HFFc6 (cell line): ENCODE data around the gene FMN1. TPM values are rescaled to one million over a fixed set of nuclear protein-coding genes. Genes with fewer than 3 reads are reported as not detected.

Experiments
- DNase-seq: peaks from one replicate; pipeline ENCODE4 v3.0.0-alpha.2; 2018
- H3K27ac Mint-ChIP-seq: 2 replicates; pipeline ENCODE4 v1.8.0; 2020; ENCODE audit warnings: mild to moderate bottlenecking, mixed read lengths
- H3K27me3 Mint-ChIP-seq: 2 replicates; pipeline ENCODE4 v1.8.0; 2021; ENCODE audit warnings: mild to moderate bottlenecking, moderate library complexity, mixed read lengths; ENCODE audit not compliant: insufficient read depth
- H3K36me3 Mint-ChIP-seq: 2 replicates; pipeline ENCODE4 v1.8.0; 2021; ENCODE audit warnings: low read depth, mixed read lengths
- H3K4me1 Mint-ChIP-seq: 2 replicates; pipeline ENCODE4 v1.8.0; 2020; ENCODE audit warnings: low read depth, mixed read lengths
- H3K4me3 Mint-ChIP-seq: 2 replicates; pipeline ENCODE4 v1.8.0; 2020; ENCODE audit warnings: mild to moderate bottlenecking, moderate library complexity, mixed read lengths
- H3K9me3 Mint-ChIP-seq: 2 replicates; pipeline ENCODE4 v1.8.0; 2020; ENCODE audit warnings: mild to moderate bottlenecking, mixed read lengths
- total RNA-seq, 6 experiments: library from RNA; stranded (reverse); fragmentation: NEBNext Ultra II Directional; extraction: Animal tissue kit (Norgen Biotek cat#: 25700); gene quantifications; 2 replicates in 1 of 6; 3 replicates in 5 of 6; pipeline ENCODE4 v1.2.3, GENCODE V29; 2021
- TF ChIP-seq, protein P1 (sequence below): fragments of 200-600 bp; sonication (generic); IDR thresholded peaks from 2 replicates; pipeline ENCODE4 v1.5.0; 2021; ENCODE audit warnings: antibody characterized with exemption, mild to moderate bottlenecking

Gene FMN1
- total RNA-seq, 6 experiments from 2014 or later, result 8.3 to 14.0 (median 12.6) TPM

DNA sequence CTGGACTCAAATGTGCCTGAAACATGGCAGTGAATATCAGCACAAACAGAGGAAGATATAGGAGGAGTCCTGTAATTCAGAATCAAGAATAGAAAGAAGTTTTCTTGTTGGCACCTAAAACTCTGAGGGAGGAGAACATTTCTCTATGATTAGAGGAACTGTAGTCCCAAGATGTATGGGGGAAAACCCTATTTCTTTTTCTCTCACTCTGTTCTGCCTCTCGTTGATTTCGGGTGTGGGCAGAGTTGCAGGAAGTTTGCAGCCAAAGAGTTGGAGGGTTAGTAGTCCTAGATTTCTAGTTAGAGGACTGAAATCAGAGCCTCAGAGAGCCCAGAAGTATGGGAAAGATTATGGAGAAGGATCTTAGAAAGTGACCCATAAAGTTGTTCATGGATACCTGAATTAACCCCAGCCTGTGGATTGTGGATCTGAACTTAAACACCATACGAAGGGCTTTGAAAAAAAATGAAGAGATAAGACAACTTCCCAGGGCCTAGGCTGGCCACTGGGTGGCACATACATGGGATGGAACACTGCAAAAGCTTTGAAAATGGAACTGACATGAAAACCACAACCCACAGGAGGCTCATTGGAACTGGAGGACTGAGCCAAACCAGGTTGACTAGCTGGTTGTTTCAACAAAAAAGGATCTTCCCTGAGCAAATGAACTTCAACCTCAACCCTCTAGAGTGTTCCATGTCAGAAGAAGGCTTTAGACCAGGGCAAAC, 34.6 kb downstream of the FMN1 start:
- TF ChIP-seq, protein P1, sequence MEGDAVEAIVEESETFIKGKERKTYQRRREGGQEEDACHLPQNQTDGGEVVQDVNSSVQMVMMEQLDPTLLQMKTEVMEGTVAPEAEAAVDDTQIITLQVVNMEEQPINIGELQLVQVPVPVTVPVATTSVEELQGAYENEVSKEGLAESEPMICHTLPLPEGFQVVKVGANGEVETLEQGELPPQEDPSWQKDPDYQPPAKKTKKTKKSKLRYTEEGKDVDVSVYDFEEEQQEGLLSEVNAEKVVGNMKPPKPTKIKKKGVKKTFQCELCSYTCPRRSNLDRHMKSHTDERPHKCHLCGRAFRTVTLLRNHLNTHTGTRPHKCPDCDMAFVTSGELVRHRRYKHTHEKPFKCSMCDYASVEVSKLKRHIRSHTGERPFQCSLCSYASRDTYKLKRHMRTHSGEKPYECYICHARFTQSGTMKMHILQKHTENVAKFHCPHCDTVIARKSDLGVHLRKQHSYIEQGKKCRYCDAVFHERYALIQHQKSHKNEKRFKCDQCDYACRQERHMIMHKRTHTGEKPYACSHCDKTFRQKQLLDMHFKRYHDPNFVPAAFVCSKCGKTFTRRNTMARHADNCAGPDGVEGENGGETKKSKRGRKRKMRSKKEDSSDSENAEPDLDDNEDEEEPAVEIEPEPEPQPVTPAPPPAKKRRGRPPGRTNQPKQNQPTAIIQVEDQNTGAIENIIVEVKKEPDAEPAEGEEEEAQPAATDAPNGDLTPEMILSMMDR, result peak; percentile 40; the same call in 1 of the 2 replicates
- Mint-ChIP-seq H3K4me3 (no peak overlapping the region), H3K27ac (no peak overlapping the region)

DNA sequence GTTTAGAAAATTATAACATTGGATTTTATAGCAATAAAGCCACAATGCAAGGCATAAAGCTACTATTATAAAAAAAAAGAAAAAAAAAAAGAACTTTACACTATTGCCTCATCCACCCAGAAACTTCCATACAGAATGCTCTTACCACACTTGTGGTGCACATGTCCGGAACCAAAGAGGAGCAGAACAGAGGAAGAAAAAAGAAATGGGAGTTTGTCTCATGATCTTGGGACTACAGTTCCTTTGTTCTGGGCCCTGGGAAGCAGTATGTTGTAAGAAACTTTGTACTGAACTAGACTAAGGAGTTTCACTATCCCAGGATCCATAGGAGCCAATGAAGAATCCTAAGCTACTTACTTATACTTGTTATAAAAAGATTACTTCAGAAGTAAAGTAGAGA, 36.1 kb downstream of the FMN1 start:
- peaks cover 42% of the 10 kb centered on the region for H3K27me3 Mint-ChIP-seq
- TF ChIP-seq, protein P1, result no peak
- no peak overlapping the region for H3K27ac Mint-ChIP-seq
- H3K9me3 Mint-ChIP-seq, result no peaks in the 10 kb centered on the region
- no peak overlapping the region for H3K4me3 Mint-ChIP-seq
- no peaks in the 10 kb centered on the region for H3K36me3 Mint-ChIP-seq
- H3K4me1 Mint-ChIP-seq, result peaks cover 16% of the 10 kb centered on the region
- no peak for DNase-seq

More for the DNA sequence above, 34.6 kb downstream of the FMN1 start:
- Mint-ChIP-seq H3K9me3 (no peaks in the 10 kb centered on the region), H3K36me3 (no peaks in the 10 kb centered on the region), H3K27me3 (peaks cover 41% of the 10 kb centered on the region), H3K4me1 (peaks cover 10% of the 10 kb centered on the region)
- DNase-seq, result no peak

DNA sequence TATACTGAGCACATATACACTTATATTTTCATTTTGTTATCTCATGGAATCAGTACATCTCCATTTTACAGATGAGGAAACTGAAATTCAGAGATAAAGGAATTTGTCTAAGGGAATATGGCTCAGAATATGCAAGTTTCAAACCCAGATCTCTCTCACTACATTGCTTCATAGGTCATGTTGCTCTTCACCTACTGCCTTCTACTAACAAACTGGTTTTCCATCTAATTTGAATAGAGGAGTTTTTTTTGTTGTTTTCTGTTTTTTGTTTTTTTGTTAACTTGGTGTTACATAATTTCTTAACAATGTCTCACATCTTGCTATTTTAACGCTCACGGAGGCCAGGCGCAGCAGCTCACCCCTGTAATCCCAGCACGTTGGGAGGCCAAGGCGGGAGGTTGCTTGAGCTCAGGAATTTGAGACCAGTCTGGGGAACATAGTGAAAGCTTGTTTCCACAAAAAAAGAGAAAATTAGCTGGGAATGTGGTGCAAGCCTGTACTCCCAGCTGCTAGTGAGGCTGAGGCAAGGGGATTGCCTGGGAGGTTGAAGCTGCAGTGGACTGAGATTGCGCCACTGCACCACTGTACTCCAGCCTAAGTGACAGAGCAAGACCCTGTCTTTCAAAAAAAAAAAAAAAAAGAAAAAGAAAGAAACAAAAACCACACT, 37.0 kb downstream of the FMN1 start:
- Mint-ChIP-seq H3K4me3 (no peak overlapping the region), H3K27me3 (peaks cover 42% of the 10 kb centered on the region), H3K36me3 (no peaks in the 10 kb centered on the region), H3K9me3 (no peaks in the 10 kb centered on the region), H3K4me1 (peaks cover 22% of the 10 kb centered on the region), H3K27ac (no peak overlapping the region)
- TF ChIP-seq, protein P1, result no peak
- DNase-seq, result no peak

- no peaks in the 10 kb centered on the region for H3K9me3 Mint-ChIP-seq
- H3K27ac Mint-ChIP-seq, result no peak overlapping the region
- H3K36me3 Mint-ChIP-seq, result no peaks in the 10 kb centered on the region
- H3K27me3 Mint-ChIP-seq, result peaks cover 37% of the 10 kb centered on the region
- H3K4me3 Mint-ChIP-seq, result no peak overlapping the region
- TF ChIP-seq, protein P1, result no peak
- H3K4me1 Mint-ChIP-seq, result peaks cover 26% of the 10 kb centered on the region
- DNase-seq, result no peak
These were observed 38.7 kb downstream of the FMN1 start for GRCh38 chr15:33155691-33156420.

DNA sequence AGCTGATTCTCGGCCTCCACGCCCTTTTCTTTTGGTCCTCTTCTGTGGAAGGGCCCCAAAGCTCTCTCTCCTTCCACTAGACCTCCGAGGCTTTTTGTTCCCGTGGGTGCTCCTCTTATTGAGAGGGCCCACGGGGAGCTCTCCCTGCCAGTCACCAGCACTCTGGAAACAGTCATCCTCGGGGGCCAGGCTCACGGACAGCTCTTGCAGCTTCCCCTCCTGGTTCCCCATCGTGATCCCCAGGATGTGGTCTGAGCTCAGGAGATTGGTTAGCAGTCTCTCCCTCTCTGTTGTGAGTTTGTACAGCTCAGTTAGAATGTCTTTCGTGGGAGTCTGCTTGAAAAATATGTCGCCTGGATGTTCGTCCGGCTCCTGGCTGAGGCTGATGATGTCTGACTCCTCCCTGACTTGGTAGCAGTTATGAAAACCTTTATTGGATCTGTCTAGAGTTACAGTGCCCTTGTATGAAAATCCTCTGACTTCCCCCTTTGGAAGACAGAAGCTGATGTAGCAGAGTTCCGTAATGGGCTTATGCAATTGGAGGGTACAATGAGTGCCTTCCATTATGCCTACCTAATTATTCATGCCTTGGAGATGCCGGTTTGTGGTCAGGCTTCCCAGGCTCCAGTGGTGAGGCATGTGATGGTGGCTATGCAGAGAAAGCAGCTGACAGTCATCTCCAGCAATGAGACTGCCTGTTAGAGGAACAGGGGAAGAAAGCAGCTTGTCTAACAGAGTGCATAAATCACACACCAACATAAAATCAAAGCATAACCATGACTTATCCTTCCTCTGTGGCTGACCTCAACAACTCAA, 40.0 kb downstream of the FMN1 start:
- H3K9me3 Mint-ChIP-seq, result no peaks in the 10 kb centered on the region
- H3K4me1 Mint-ChIP-seq, result peaks cover 26% of the 10 kb centered on the region
- H3K4me3 Mint-ChIP-seq, result no peak overlapping the region
- H3K27ac Mint-ChIP-seq, result peak overlapping the region; percentile 61
- H3K36me3 Mint-ChIP-seq, result no peaks in the 10 kb centered on the region
- H3K27me3 Mint-ChIP-seq, result peaks cover 39% of the 10 kb centered on the region
- TF ChIP-seq, protein P1, result no peak
- peak; percentile 87 for DNase-seq
